AG09319 (cell line): Measurements from ENCODE around the gene STARD7.
A peak's percentile ranks its signal among the peaks of the same experiment; 100 is the strongest.

Experiments used
- DNase-seq: peaks from one replicate; pipeline ENCODE4 v3.0.0-alpha.2; 2010; ENCODE audit warnings: low read depth; ENCODE audit errors: extremely low read depth
- CTCF ChIP-seq: IDR thresholded peaks from 2 replicates; pipeline ENCODE4 v1.5.1; 2011; ENCODE audit warnings: low read depth, mild to moderate bottlenecking, inconsistent platforms, low read length, moderate library complexity

The STARD7 gene

DNA sequence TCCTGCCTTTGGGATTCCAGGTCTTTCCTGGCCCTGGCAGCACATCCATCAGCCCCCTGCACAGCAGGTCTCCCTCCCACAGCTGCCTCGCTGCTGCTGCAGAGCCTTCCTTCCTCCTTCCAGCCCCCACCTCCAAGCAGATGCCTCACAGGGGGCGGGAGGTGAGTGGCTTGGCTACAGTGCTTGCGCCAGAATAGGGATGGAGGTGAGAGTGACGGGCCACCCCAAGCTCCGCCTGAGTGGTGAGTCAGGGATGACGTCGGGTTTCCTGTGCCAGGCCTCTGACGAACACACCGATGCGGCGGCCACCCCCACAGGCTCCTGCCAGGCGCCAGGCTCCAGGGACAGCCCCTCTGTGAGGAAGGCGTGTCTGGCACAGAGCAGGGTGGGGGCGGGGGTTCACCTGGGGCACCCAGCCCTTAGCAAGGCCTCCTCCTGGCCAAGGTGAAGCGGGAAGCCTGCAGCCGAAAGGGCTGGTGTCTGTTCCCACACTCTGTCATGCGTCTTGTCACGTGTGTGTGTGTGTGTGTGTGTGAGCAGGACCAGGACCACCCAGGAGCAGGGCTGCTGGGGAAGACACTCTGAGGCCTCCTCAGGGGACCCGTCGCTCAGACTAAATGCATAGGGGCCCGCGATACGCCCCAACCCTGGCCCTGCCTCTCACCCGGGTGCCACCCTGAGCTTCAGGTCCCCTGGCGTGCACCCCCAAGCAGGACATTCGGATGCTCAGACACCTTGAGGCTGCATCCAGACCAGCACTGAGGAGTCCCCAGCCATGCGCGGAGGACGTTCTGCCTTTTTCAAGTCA is 60.0 kb downstream of the STARD7 start:
- TF ChIP-seq CTCF: no peak
- DNase-seq: peak; percentile 14

DNA sequence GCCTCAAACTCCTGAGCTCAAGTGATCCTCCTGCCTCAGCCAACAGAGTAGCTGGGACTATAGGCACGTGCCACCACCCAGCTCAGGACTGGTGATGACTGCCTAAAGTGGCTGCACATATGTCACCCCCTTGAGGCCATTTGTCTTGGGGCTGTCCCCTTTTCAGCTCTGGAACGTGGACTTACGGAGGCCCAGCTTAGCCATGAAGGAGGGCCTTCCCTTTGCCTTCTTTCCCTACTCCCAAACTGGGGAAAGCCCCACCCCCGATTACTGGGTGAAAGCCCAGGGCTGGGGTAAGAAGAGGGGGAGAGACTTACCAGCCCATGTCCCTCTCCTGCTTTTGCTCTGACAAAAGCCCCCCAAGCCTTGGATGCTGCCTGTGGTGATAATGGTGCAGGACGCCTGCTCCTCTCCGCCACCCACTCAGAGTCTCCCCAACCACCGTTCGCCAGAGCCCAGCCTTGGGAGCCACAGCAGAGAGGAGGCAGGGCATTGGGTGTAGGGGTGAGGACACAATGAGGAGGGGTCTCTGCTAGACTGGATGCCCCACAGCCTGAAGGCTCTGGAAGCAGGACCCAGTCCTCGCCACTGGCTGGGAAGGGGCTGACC is 60.9 kb downstream of the STARD7 start:
- no peak for TF ChIP-seq CTCF
- DNase-seq: no peak

GRCh38 chr2:96146881-96147592 is 61.6 kb downstream of the STARD7 start:
- no peak for DNase-seq
- no peak for TF ChIP-seq CTCF

DNA sequence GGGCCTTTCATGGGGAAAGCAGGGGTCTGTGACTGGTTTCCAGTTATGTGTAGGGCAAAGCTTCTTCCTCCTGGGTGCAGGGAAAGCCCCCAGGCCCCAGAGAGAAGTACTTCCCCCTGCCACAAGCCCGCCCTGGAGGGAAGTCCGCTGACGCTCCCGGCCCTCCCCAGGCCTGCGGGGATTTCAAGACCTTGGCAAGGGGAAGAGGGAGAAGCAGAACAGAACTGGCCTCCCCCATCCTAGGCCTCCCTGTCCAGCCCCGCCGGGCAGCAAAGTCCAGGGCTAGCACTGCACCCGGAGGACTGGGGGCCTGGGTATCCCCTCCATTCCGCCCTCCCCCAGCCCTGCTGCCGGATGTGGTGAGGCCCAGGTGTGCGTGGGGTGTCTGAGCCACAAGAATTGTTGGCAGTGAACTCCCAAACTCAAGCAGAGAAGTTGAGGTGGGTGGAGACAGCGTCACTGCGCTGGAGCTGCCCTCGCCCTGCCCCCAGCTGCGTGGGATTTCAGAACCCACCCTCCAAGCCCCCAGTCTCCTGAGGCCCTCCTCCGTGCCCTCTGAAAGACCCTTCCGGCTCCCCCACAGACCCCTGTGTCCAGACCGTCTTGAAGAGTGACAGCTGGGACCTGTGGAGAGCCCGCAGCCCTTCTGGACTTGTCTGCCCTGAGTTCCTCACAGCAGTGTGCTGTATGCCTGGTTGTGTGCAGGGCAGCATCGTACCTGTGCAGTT is 62.3 kb downstream of the STARD7 start:
- DNase-seq: no peak
- no peak for TF ChIP-seq CTCF

GRCh38 chr2:96145848-96146152 is 62.8 kb downstream of the STARD7 start:
- TF ChIP-seq CTCF: no peak
- no peak for DNase-seq

GRCh38 chr2:96145036-96145847 is 63.4 kb downstream of the STARD7 start, which contains the start of gene DUSP2:
DUSP2 (minus strand) TSS chr2:96145440; CDS start chr2:96145354, 86 bp downstream.
- TF ChIP-seq CTCF: no peak
- DNase-seq: no peak
